PFSK-1 (cell line): ENCODE measurements around the gene EIF4E2.

Source experiments
- FOXP2 ChIP-seq: optimal IDR thresholded peaks from 2 replicates; pipeline ENCODE3; 2011; ENCODE audit warnings: borderline replicate concordance, control low read depth, inconsistent platforms; ENCODE audit not compliant: insufficient read depth; ENCODE audit errors: extremely low read length, extremely low read depth
- POLR2AphosphoS5 ChIP-seq: IDR thresholded peaks from 2 replicates; pipeline ENCODE4 v1.6.1; 2012; ENCODE audit warnings: low read depth, mild to moderate bottlenecking, control low read depth, low read length, moderate library complexity
- SIN3A ChIP-seq: IDR thresholded peaks from 2 replicates; pipeline ENCODE4 v1.6.1; 2012; ENCODE audit warnings: mild to moderate bottlenecking, low read length, moderate library complexity, borderline replicate concordance; ENCODE audit not compliant: insufficient read depth
- TAF1 ChIP-seq: IDR thresholded peaks from 2 replicates; pipeline ENCODE4 v1.6.1; 2012; ENCODE audit warnings: low read length, control low read depth, borderline replicate concordance; ENCODE audit not compliant: insufficient read depth
- TF ChIP-seq, protein P1 (sequence below), 2 experiments: IDR thresholded peaks; 2 replicates each; pipeline versions ENCODE4 v1.6.1 to v1.8.0; 2011 to 2012; ENCODE audit warnings: low read depth in 2 of 2, low read length in 2 of 2, control low read depth in 1 of 2, inconsistent platforms in 1 of 2, mild to moderate bottlenecking in 1 of 2, moderate library complexity in 1 of 2; ENCODE audit not compliant: insufficient read depth in 1 of 2

EIF4E2 gene

GRCh38 chr2:232511336-232511890 is 39.1 kb upstream of the EIF4E2 start:
- TF ChIP-seq SIN3A, result no peak
- no peak for TF ChIP-seq TAF1
- TF ChIP-seq FOXP2, result no peak
- no peak for TF ChIP-seq POLR2AphosphoS5
- TF ChIP-seq, protein P1, sequence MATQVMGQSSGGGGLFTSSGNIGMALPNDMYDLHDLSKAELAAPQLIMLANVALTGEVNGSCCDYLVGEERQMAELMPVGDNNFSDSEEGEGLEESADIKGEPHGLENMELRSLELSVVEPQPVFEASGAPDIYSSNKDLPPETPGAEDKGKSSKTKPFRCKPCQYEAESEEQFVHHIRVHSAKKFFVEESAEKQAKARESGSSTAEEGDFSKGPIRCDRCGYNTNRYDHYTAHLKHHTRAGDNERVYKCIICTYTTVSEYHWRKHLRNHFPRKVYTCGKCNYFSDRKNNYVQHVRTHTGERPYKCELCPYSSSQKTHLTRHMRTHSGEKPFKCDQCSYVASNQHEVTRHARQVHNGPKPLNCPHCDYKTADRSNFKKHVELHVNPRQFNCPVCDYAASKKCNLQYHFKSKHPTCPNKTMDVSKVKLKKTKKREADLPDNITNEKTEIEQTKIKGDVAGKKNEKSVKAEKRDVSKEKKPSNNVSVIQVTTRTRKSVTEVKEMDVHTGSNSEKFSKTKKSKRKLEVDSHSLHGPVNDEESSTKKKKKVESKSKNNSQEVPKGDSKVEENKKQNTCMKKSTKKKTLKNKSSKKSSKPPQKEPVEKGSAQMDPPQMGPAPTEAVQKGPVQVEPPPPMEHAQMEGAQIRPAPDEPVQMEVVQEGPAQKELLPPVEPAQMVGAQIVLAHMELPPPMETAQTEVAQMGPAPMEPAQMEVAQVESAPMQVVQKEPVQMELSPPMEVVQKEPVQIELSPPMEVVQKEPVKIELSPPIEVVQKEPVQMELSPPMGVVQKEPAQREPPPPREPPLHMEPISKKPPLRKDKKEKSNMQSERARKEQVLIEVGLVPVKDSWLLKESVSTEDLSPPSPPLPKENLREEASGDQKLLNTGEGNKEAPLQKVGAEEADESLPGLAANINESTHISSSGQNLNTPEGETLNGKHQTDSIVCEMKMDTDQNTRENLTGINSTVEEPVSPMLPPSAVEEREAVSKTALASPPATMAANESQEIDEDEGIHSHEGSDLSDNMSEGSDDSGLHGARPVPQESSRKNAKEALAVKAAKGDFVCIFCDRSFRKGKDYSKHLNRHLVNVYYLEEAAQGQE (IDR thresholded peaks at IDR 0.05; ENCODE audit: insufficient read depth in 1 of 2, low read depth in 2 of 2, low read length in 2 of 2), result no peak

DNA sequence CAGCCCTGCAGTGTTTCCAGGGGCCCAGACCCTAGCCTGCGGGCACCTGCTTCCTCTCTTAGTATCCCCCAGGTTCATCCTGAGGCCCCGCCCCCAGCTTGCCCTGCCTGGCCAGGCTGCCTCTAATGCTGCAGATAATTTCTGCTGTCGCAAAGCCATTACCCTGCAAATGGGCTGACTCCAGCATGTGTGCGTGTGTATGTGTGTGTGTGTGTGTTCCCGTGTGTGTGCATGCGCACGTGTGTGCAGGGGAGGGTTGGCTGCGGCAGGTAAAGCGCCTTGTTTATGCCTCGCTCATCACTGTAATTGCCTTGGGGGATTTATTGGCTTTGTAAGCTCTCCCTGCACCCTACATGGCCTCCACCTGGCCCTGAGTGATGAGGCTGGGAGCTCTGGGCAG is 37.9 kb upstream of the EIF4E2 start:
- TF ChIP-seq TAF1, result no peak
- no peak for TF ChIP-seq FOXP2

DNA sequence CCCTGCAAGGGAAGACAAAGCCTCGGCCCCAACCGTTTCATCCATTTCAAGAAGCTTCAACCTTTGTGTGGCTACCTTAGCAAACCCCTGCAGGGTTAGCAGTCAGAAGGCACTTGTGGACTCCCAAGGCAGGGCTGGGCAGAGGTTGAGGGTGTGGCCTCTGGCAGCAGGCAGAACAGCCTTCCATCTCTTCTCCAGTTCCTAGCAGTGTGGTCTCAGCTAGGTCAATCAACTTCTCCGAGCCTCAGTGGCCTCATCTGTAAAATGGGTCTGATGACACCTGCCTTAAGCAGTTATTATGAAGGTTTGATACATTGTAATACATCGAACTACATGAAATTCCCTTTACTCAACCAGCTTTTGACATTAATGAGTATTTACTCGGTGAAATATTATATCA is 37.1 kb upstream of the EIF4E2 start:
- TF ChIP-seq TAF1 (no peak), POLR2AphosphoS5 (no peak), SIN3A (no peak), FOXP2 (no peak)
- TF ChIP-seq, protein P1 (IDR thresholded peaks at IDR 0.05; ENCODE audit: insufficient read depth in 1 of 2, low read depth in 2 of 2, low read length in 2 of 2), result no peak

DNA sequence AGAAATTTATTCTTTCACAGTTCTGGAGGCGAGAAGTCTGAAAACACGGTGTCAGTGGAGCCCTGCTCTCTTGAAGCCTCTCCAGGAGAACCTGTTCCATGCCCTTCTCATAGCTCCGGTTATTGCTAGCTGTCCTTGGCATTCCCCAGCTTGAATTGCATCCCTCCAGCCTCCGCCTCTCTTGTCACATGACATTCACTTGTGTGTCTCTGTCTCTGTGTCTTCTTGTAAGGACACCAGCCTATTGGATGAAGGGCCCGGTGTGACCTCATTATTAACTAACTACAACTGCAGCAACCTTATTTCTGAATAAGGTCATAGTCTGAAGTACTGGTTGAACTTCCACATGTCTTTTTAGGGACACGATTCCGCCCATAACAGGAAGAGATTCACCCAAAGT is 34.9 kb upstream of the EIF4E2 start:
- TF ChIP-seq TAF1, result no peak
- TF ChIP-seq SIN3A, result no peak
- TF ChIP-seq POLR2AphosphoS5, result no peak
- TF ChIP-seq FOXP2, result no peak
- TF ChIP-seq, protein P1 (IDR thresholded peaks at IDR 0.05; ENCODE audit: insufficient read depth in 1 of 2, low read depth in 2 of 2, low read length in 2 of 2), result no peak

- no peak for TF ChIP-seq FOXP2
Observed at GRCh38 chr2:232516551-232516950, 33.9 kb upstream of the EIF4E2 start.

- TF ChIP-seq, protein P1 (IDR thresholded peaks at IDR 0.05; ENCODE audit: insufficient read depth in 1 of 2, low read depth in 2 of 2, low read length in 2 of 2), result no peak
- TF ChIP-seq TAF1, result no peak
- TF ChIP-seq POLR2AphosphoS5, result no peak
- no peak for TF ChIP-seq SIN3A
Observed at GRCh38 chr2:232518844-232519243, 31.6 kb upstream of the EIF4E2 start.
